Measurements from ENCODE around the gene VENTX. TPM values are rescaled to one million over a fixed set of nuclear protein-coding genes. Genes with fewer than 3 reads are reported as not detected.
A peak's percentile ranks its signal among the peaks of the same experiment; 100 is the strongest.

The VENTX gene
- total RNA-seq, 2 donors from 2014 or later: 0.26 TPM; not detected in 1

DNA sequence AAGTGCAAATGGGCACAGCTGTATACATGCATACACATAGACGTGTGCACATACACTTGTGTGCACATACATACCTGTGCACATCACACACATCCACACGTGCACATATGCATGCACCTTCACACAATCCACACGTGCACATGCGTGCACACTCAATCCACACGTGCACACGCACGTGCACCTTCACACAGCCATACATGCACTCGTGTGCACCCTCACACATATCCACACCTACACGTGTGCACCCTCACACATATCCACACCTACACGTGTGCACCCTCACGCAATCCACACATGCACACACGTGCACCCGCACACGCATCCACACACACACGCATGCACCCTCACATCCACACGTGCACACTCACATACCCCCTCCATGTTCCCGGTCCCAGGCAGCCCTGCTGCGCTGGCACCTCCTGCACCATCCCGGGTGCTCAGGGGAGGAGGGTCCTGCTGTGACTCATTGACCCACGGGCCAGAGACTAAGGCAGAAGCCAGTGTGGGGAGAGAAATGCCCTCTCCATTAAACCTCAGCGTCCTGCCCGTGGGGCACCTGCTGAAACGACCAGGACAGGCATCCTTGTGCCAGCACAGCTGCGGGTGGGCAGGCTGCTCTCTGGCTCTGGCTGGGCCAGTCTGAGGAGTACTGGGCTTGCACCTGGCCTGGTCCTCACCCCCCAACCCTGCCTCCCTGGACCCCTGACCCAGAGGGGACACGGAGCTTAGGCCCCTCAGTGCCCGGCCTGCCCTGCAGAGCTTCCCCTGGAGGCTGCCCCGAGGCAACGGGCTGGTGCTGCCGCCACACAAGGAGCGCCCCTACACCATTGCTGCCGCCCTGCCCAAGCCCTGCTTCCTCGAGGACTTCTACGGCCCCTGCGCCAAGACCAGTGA is 25.4 kb upstream of the VENTX start:
- WGBS, 2 donors: 65 to 72% methylated on average over 23 to 34 of the region's 34 CpGs
- DNase-seq (no peak), ATAC-seq (no peak)
- Histone ChIP-seq H3K4me1 (no peaks in the 10 kb centered on the region), H3K27ac (no peak overlapping the region), H3K36me3 (replicated peaks in 1 of 2; ENCODE audit: insufficient read depth in 1 of 2, low read depth in 2 of 2) (no peaks in the 10 kb centered on the region), H3K9me3 (no peaks in the 10 kb centered on the region), H3K4me3 (no peak overlapping the region), H3K27me3 (peaks cover 0 to 3% of the 10 kb centered on the region in 2 donors)
- intact Hi-C loops (cut with DNase I): no loop called here
- no peak for TF ChIP-seq POLR2A (IDR thresholded peaks at IDR 0.05)
- TF ChIP-seq, protein P1, sequence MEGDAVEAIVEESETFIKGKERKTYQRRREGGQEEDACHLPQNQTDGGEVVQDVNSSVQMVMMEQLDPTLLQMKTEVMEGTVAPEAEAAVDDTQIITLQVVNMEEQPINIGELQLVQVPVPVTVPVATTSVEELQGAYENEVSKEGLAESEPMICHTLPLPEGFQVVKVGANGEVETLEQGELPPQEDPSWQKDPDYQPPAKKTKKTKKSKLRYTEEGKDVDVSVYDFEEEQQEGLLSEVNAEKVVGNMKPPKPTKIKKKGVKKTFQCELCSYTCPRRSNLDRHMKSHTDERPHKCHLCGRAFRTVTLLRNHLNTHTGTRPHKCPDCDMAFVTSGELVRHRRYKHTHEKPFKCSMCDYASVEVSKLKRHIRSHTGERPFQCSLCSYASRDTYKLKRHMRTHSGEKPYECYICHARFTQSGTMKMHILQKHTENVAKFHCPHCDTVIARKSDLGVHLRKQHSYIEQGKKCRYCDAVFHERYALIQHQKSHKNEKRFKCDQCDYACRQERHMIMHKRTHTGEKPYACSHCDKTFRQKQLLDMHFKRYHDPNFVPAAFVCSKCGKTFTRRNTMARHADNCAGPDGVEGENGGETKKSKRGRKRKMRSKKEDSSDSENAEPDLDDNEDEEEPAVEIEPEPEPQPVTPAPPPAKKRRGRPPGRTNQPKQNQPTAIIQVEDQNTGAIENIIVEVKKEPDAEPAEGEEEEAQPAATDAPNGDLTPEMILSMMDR (IDR thresholded peaks at IDR 0.05): no peak

GRCh38 chr10:133212853-133213494 is 24.7 kb upstream of the VENTX start:
- ATAC-seq (no peak), DNase-seq (no peak)
- H3K27me3 ChIP-seq: peaks cover 0 to 3% of the 10 kb centered on the region in 2 donors
- 52 to 96% methylated on average over 10 to 12 of the region's 20 CpGs for WGBS, 2 donors
- intact Hi-C loops (cut with DNase I): no loop called here
- no peak overlapping the region for H3K27ac ChIP-seq
- no peaks in the 10 kb centered on the region for H3K4me1 ChIP-seq
- no peaks in the 10 kb centered on the region for H3K36me3 ChIP-seq (replicated peaks in 1 of 2; ENCODE audit: insufficient read depth in 1 of 2, low read depth in 2 of 2)
- TF ChIP-seq, protein P1 (IDR thresholded peaks at IDR 0.05): no peak
- no peak for TF ChIP-seq POLR2A (IDR thresholded peaks at IDR 0.05)
- H3K9me3 ChIP-seq: no peaks in the 10 kb centered on the region
- no peak overlapping the region for H3K4me3 ChIP-seq

DNA sequence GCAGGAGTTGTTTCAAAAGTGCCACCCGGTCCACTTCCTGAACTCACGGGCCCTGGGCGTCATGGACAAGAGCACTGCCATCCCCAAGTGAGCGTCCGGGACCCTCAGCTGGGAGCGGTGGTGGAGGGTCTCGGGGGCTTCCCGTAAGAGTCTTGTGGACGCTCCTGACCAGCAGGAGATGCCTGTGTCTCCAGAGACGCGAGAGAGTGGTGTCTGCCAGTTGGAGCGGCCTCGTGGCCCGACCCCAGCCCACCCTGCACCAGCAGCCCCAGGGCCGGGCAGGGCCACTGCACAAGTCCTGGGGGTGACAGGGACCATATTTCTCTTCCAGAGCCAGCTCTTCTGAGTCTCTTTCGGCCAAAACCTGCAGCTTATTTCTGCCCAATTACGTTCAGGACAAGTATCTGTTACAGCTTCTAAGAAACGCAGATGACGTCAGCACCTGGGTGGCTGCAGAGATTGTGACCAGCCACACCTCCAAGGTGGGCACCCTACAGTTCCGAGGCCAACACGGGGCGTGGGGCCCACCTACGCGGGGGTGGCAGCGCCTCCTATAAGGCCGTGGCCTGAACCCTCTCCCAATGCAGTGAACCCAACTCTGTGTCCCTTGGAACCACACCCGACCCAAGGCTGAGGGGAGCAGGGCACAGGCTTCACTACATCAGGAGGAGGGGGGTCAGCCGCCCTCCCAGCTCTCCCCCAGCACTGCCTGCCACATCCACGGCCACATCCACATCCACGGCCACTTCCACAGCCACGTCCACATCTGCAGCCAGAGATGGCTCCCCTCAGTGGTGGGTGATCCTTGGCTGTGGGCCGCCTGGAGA is 23.8 kb upstream of the VENTX start:
- Histone ChIP-seq H3K9me3 (no peaks in the 10 kb centered on the region), H3K27ac (no peak overlapping the region), H3K27me3 (peaks cover 0 to 3% of the 10 kb centered on the region in 2 donors), H3K4me3 (no peak overlapping the region), H3K4me1 (no peaks in the 10 kb centered on the region), H3K36me3 (replicated peaks in 1 of 2; ENCODE audit: insufficient read depth in 1 of 2, low read depth in 2 of 2) (no peaks in the 10 kb centered on the region)
- DNase-seq: no peak
- TF ChIP-seq, protein P1 (IDR thresholded peaks at IDR 0.05): no peak
- no peak for TF ChIP-seq POLR2A (IDR thresholded peaks at IDR 0.05)
- no peak for ATAC-seq
- intact Hi-C loops (cut with DNase I): no loop called here
- WGBS, 2 donors: 27 to 57% methylated on average over 5 to 32 of the region's 32 CpGs

DNA sequence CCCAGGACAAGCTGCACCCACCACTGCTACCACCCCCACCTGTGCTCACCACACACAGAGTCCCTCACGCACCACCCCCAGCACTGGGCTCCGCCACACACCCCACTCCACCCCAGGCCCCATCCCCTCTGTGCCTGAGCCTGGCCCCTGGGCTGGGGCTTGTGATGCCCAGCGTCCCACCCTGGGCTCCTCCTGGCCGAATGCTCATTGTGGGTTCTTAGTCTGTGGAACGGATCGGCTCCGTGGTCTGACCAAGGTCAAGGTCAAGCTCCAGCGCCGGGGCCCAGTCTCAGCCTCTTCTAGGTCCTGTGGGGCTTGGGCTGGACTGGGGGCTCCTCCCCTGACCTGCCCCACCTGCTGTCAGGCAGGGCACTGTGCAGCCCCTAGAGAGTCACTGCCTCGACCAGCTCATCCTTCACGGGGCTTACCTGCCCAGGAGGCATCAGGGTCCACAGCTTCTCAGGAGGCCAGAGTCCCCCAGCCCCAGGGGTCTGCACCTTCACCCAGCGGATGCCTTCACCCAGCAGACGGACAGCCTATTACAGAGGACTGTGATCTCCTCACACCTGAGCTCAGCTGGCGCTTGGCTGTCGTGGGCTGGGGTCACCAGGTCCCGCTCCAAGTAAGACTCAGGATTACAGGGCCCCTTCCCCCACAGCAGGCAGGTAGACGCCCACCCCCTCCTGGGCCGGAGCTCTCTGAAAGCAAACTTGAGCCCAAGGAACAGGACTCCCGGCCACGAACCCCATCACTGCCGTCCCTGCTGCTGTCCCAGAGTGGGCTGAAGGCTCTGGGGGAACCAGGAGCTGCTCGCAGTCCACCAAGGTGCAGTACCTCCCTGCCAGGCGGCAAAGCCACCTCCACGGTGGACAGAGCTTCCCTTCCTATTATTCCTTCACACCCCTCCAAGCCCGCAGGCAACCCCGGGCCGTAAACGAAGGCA is 22.9 kb upstream of the VENTX start:
- H3K4me1 ChIP-seq: no peaks in the 10 kb centered on the region
- DNase-seq (no peak), ATAC-seq (peak; percentile 6)
- intact Hi-C loops (cut with DNase I): no loop called here
- no peak overlapping the region for H3K4me3 ChIP-seq
- H3K27ac ChIP-seq: no peak overlapping the region
- H3K9me3 ChIP-seq: no peaks in the 10 kb centered on the region
- peaks cover 0 to 3% of the 10 kb centered on the region in 2 donors for H3K27me3 ChIP-seq
- WGBS, 2 donors: 49 to 50% methylated on average over 20 to 28 of the region's 28 CpGs
- H3K36me3 ChIP-seq (replicated peaks in 1 of 2; ENCODE audit: insufficient read depth in 1 of 2, low read depth in 2 of 2): no peaks in the 10 kb centered on the region
- TF ChIP-seq, protein P1 (IDR thresholded peaks at IDR 0.05): no peak
- TF ChIP-seq POLR2A (IDR thresholded peaks at IDR 0.05): no peak

Data from body of pancreas (tissue), 4 donors.